WERI-Rb-1 (cell line): ENCODE results near the gene CLDN6.

Experiments
- DNase-seq: peaks from one replicate; pipeline ENCODE4 v3.0.0-alpha.2; 2020
- H3K27ac ChIP-seq: fragments of 250-450 bp; sonication (Bioruptor Pico); 2 replicates; pipeline ENCODE4 v1.5.1; 2020; ENCODE audit warnings: mild to moderate bottlenecking, moderate library complexity
- H3K27me3 ChIP-seq: fragments of 250-450 bp; sonication (Bioruptor Pico); 2 replicates; pipeline ENCODE4 v1.5.1; 2021; ENCODE audit warnings: mild to moderate bottlenecking, low read depth, moderate library complexity; ENCODE audit not compliant: insufficient read depth, severe bottlenecking
- H3K36me3 ChIP-seq: fragments of 250-450 bp; sonication (Bioruptor Pico); 2 replicates; pipeline ENCODE4 v1.5.1; 2020; ENCODE audit warnings: mild to moderate bottlenecking, moderate library complexity
- H3K4me3 ChIP-seq: 2 replicates; pipeline ENCODE4 v1.5.1; 2011; ENCODE audit warnings: low read depth, mild to moderate bottlenecking, control low read depth, low read length
- H3K9me3 ChIP-seq: fragments of 250-450 bp; sonication (Bioruptor Pico); 2 replicates; pipeline ENCODE4 v1.5.1; 2021; ENCODE audit warnings: mild to moderate bottlenecking, moderate library complexity; ENCODE audit not compliant: severe bottlenecking
- TF ChIP-seq, protein P1 (sequence below): IDR thresholded peaks from 2 replicates; pipeline ENCODE4 v1.5.1; 2011; ENCODE audit warnings: low read depth, mild to moderate bottlenecking, control low read depth, inconsistent platforms, low read length

The CLDN6 gene

DNA sequence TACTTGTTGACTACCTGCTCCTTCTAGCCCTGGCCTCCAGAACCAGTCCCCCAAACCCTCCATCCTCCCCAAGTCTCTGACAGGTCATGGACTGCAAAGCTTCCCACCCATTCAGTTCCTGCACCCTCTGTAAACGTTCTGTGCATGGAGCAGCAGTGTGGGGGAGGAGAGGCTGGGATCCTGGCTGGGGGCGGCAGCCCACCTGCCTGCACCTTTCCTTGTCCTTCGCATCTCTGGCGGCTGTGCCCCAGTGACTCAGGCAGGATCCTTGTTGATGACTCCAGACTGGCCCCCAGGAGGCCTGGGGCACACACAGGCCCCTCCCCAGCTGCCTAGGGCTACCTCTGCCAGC, 36.1 kb downstream of the CLDN6 start:
- H3K4me3 ChIP-seq: peak overlapping the region; percentile 34
- peak; percentile 59 for DNase-seq
- H3K27ac ChIP-seq: peak overlapping the region; percentile 81
- peaks cover 26% of the 10 kb centered on the region for H3K36me3 ChIP-seq
- TF ChIP-seq, protein P1, sequence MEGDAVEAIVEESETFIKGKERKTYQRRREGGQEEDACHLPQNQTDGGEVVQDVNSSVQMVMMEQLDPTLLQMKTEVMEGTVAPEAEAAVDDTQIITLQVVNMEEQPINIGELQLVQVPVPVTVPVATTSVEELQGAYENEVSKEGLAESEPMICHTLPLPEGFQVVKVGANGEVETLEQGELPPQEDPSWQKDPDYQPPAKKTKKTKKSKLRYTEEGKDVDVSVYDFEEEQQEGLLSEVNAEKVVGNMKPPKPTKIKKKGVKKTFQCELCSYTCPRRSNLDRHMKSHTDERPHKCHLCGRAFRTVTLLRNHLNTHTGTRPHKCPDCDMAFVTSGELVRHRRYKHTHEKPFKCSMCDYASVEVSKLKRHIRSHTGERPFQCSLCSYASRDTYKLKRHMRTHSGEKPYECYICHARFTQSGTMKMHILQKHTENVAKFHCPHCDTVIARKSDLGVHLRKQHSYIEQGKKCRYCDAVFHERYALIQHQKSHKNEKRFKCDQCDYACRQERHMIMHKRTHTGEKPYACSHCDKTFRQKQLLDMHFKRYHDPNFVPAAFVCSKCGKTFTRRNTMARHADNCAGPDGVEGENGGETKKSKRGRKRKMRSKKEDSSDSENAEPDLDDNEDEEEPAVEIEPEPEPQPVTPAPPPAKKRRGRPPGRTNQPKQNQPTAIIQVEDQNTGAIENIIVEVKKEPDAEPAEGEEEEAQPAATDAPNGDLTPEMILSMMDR: no peak
- no peaks in the 10 kb centered on the region for H3K9me3 ChIP-seq
- no peaks in the 10 kb centered on the region for H3K27me3 ChIP-seq

DNA sequence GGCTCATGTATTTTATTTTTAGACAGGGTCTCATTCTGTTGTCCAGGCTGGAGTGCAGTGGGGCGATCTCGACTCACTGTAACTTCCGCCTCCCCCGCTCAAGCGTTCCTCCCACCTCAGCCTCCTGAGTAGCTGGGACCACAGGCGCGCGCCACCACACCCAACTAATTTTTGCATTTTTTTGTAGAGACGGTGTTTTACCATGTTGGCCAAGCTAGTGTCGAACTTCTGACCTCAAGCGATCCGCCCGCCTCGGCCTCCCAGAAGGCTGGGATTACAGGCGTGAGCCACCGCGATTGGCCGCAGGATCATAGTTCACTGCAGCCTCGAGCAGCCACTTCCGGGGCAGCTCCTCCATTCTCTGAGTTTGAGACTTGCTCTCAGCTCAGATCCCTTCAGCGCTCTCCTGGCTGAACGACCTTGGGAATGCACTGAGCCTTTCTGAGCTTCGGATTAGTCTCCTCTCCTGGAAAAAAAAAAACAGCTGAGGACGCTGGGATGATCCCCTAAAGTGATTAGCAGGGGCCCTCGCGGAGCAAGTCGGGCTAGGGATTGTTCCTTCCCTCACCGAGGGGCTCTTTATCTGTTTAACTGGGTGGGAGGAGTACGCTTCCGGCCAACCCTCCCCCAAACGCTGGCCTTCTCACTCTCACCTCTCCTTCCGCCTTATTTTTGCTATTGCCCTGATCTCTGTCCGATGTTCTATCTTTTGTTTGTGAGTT, 36.6 kb downstream of the CLDN6 start:
- Histone ChIP-seq H3K27ac (peak overlapping the region; percentile 93), H3K4me3 (peak overlapping the region; percentile 90)
- TF ChIP-seq, protein P1: no peak

DNA sequence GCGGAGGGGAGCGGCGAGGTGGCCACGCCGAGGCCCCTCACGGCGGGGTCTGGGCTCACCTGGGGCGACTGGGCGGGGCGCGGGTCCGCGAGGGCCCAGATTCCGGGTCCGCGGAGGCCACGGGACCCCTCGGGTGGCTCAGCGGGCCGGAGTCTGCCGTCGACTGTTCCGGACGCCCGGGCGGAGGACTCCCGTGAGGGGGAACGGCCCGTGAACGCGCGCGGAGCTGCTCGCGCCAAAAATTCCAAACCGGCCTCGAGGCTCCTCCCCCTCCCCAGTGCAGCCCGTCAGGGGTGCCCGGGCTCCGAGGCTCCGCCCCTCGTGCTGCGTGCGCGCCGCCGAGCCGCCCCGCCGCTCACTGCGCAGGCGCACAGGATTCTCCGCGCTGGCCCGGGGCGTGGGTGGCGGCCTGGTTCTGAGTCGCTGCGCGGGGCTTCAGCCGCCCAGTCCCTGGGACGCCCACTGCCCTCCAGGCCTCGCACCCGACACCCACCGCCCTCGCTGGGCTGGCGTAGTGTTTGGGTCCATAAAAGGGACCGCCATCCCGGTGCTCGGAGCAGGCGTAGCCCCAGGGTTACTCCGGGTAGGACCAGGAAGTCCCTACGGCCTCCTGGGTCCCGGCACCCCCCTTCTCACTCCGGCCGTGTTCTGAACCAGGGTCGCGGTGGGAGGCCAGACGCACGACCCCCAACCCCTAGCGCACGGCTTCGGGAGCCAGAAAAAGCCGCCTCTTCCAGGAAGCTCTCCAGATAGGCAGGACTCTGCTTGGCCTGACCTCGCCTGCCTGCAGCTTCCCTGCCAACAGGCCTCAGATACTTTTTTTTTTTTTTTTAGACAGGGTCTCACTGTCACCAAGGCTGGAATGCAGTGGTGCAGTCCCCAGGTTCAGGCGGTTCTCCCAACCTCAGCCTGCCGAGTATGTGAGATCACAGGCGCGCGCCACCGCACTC, 37.5 kb downstream of the CLDN6 start, which contains the start of gene PKMYT1:
TSS of gene PKMYT1 (minus strand) at position 220 of the 950 bp plus-strand sequence. CDS start 789 bp downstream, outside the sequence.
- Histone ChIP-seq H3K9me3 (no peaks in the 10 kb centered on the region), H3K27me3 (no peaks in the 10 kb centered on the region), H3K36me3 (peaks cover 40% of the 10 kb centered on the region), H3K4me3 (peak within 1 kb of the TSS; percentile 90), H3K27ac (peak within 1 kb of the TSS; percentile 93)
- TF ChIP-seq, protein P1: no peak
- DNase-seq: peak; percentile 92

More for the DNA sequence above, 36.6 kb downstream of the CLDN6 start:
- Histone ChIP-seq H3K36me3 (peaks cover 32% of the 10 kb centered on the region), H3K27me3 (no peaks in the 10 kb centered on the region), H3K9me3 (no peaks in the 10 kb centered on the region)
- peak; percentile 93 for DNase-seq

- Histone ChIP-seq H3K36me3 (peaks cover 47% of the 10 kb centered on the region), H3K9me3 (no peaks in the 10 kb centered on the region), H3K27me3 (no peaks in the 10 kb centered on the region), H3K4me3 (peak overlapping the region; percentile 90), H3K27ac (peak overlapping the region; percentile 93)
- peak; percentile 69 for DNase-seq
- TF ChIP-seq, protein P1: no peak
These were observed 38.2 kb downstream of the CLDN6 start for GRCh38 chr16:2979669-2980226.

DNA sequence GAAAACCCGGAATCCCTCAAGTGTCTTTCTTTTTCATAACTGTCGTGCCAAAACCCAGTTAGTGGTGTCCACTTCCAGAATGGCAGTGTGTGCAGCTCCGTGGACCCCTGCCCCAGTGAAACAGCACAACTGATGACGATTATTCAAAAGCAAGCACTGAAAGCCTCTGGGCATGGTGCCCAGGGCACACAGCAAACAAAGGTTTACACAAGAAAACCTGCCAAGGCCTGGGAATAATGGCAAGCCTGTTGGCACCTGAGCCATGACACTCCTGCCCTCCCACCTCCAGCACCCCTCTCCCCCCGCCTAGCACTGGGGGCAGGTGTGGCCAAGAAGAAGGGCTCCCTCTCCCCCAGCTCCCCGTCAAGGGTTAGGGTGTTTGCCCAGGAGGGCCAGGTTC, 40.5 kb downstream of the CLDN6 start:
- no peak for DNase-seq
- Histone ChIP-seq H3K27me3 (no peaks in the 10 kb centered on the region), H3K27ac (no peak overlapping the region), H3K9me3 (no peaks in the 10 kb centered on the region), H3K4me3 (no peak overlapping the region), H3K36me3 (peaks cover 71% of the 10 kb centered on the region)
- TF ChIP-seq, protein P1: no peak
